ENCODE data around the gene ZNF90.

GRCh38 chr19:20044663-20045062, 33.1 kb upstream of the ZNF90 start:
- no peak for TF ChIP-seq CTCF (conservative IDR thresholded peaks at IDR 0.05; ENCODE audit: low read depth, low read length)
- TF ChIP-seq EZH2phosphoT487 (IDR thresholded peaks at IDR 0.05; ENCODE audit: borderline replicate concordance, low read length) = no peak
